ENCODE data around the gene DPYSL3.
"Not testable (repeated sequence)": the region's sequence is repeated elsewhere in the genome, so short reads cannot be mapped to it uniquely, and the experiment has no call there.

DNA sequence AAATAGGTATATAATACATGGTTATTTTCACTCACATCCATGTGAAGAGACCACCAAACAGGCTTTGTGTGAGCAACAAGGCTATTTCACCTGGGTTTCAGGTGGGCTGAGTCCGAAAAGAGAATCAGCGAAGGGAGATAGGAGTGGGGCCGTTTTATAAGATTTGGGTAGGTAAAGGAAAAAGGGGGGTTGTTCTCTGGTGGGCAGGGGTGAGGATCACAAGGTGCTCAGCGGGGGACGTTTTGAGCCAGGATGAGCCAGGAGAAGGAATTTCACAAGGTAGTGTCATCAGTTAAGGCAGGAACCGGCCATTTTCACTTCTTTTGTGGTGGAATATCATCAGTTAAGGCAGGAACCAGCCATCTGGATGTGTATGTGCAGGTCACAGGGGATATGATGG lies 142.5 kb downstream of the DPYSL3 start:
- TF ChIP-seq, protein P1, sequence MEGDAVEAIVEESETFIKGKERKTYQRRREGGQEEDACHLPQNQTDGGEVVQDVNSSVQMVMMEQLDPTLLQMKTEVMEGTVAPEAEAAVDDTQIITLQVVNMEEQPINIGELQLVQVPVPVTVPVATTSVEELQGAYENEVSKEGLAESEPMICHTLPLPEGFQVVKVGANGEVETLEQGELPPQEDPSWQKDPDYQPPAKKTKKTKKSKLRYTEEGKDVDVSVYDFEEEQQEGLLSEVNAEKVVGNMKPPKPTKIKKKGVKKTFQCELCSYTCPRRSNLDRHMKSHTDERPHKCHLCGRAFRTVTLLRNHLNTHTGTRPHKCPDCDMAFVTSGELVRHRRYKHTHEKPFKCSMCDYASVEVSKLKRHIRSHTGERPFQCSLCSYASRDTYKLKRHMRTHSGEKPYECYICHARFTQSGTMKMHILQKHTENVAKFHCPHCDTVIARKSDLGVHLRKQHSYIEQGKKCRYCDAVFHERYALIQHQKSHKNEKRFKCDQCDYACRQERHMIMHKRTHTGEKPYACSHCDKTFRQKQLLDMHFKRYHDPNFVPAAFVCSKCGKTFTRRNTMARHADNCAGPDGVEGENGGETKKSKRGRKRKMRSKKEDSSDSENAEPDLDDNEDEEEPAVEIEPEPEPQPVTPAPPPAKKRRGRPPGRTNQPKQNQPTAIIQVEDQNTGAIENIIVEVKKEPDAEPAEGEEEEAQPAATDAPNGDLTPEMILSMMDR (IDR thresholded peaks at IDR 0.05; ENCODE audit: insufficient read depth, low read length): not testable (repeated sequence)
- TF ChIP-seq POLR2AphosphoS5, GABPA (IDR thresholded peaks at IDR 0.05; ENCODE audit: low read depth): not testable (repeated sequence)
- TF ChIP-seq, protein P2, sequence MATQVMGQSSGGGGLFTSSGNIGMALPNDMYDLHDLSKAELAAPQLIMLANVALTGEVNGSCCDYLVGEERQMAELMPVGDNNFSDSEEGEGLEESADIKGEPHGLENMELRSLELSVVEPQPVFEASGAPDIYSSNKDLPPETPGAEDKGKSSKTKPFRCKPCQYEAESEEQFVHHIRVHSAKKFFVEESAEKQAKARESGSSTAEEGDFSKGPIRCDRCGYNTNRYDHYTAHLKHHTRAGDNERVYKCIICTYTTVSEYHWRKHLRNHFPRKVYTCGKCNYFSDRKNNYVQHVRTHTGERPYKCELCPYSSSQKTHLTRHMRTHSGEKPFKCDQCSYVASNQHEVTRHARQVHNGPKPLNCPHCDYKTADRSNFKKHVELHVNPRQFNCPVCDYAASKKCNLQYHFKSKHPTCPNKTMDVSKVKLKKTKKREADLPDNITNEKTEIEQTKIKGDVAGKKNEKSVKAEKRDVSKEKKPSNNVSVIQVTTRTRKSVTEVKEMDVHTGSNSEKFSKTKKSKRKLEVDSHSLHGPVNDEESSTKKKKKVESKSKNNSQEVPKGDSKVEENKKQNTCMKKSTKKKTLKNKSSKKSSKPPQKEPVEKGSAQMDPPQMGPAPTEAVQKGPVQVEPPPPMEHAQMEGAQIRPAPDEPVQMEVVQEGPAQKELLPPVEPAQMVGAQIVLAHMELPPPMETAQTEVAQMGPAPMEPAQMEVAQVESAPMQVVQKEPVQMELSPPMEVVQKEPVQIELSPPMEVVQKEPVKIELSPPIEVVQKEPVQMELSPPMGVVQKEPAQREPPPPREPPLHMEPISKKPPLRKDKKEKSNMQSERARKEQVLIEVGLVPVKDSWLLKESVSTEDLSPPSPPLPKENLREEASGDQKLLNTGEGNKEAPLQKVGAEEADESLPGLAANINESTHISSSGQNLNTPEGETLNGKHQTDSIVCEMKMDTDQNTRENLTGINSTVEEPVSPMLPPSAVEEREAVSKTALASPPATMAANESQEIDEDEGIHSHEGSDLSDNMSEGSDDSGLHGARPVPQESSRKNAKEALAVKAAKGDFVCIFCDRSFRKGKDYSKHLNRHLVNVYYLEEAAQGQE (IDR thresholded peaks at IDR 0.05; ENCODE audit: insufficient replicate concordance, low read depth): not testable (repeated sequence)
